Gastrocnemius medialis (tissue), 4 donors: ENCODE data around the gene KRT14. TPM values are rescaled to one million over a fixed set of nuclear protein-coding genes. Genes with fewer than 3 reads are reported as not detected.

Experiments used
- ATAC-seq, 2 donors: fragments of 150-250 bp; one replicate each; pipeline ENCODE4 v1.9.1; 2016
- DNase-seq, 2 donors: peaks; one replicate each; pipeline ENCODE4 v3.0.0-alpha.2; 2019
- H3K27ac ChIP-seq, 4 donors: fragments of 200-600 bp; sonication (generic); 1 replicate in 1 of 4; 2 replicates in 3 of 4; pipeline ENCODE4 v1.5.1; 2016 to 2018; ENCODE audit warnings: mild to moderate bottlenecking in 2 of 4, moderate library complexity in 1 of 4
- H3K27me3 ChIP-seq, 3 donors: fragments of 200-600 bp; sonication (generic) in 2 of 3; 1 replicate in 1 of 3; 2 replicates in 2 of 3; pipeline versions ENCODE4 v1.5.1 to v1.6.0; 2016 to 2019; ENCODE audit warnings: mild to moderate bottlenecking in 1 of 3, moderate library complexity in 1 of 3
- H3K36me3 ChIP-seq, 2 donors: fragments of 200-600 bp; sonication (generic) in 1 of 2; one replicate each; pipeline ENCODE4 v1.5.1; 2017 to 2018
- H3K4me1 ChIP-seq, 2 donors: fragments of 200-600 bp; sonication (generic) in 1 of 2; one replicate each; pipeline ENCODE4 v1.5.1; 2016 to 2017; ENCODE audit warnings: mild to moderate bottlenecking in 2 of 2
- H3K4me3 ChIP-seq, 4 donors: fragments of 200-600 bp; sonication (generic) in 3 of 4; 1 replicate in 1 of 4; 2 replicates in 3 of 4; pipeline ENCODE4 v1.5.1; 2016 to 2019; ENCODE audit warnings: mild to moderate bottlenecking in 2 of 4
- H3K9me3 ChIP-seq, 3 donors: fragments of 200-600 bp; sonication (generic) in 2 of 3; 1 replicate in 1 of 3; 2 replicates in 2 of 3; pipeline ENCODE4 v1.5.1; 2016 to 2019
- CTCF ChIP-seq, 5 experiments: fragments of 450-650 bp in 3 of 5; fragments of 200-600 bp in 2 of 5; sonication (generic) in 2 of 5; IDR thresholded peaks in 4 of 5; conservative IDR thresholded peaks in 1 of 5; 1 replicate in 4 of 5; 2 replicates in 1 of 5; pipeline ENCODE4 v1.5.1; 2016 to 2019; ENCODE audit warnings: antibody characterized with exemption in 5 of 5, mild to moderate bottlenecking in 3 of 5, moderate library complexity in 3 of 5
- POLR2A ChIP-seq, 2 donors: fragments of 450-650 bp; IDR thresholded peaks; one replicate each; pipeline ENCODE4 v1.6.1; 2017; ENCODE audit warnings: antibody characterized with exemption in 2 of 2, mild to moderate bottlenecking in 2 of 2, moderate library complexity in 2 of 2
- in situ Hi-C, 4 donors: fragments of 200-750 bp; cut with MboI; loops; one replicate each; pipeline versions ENCODE4 v1.15.0 to v1.8.0; 2017; ENCODE audit warnings: low sequenced_read_pairs in 4 of 4
- intact Hi-C: fragments of 100-400 bp; cut with DNase I; formaldehyde crosslinking; loops from one replicate; pipeline ENCODE4 v1.15.1; 2023; ENCODE audit warnings: low total_unique reads
- total RNA-seq, 4 donors: library from RNA; depleted of rRNA; stranded (reverse); fragments of >200 nt; gene quantifications; one replicate each; pipeline versions ENCODE4 v1.1.0 to v1.2.3, GENCODE V29; 2016

The KRT14 gene
- total RNA-seq, 4 donors from 2014 or later, result not detected

- in situ Hi-C loops (loop anchor here in 2 of 4 donors (10.0 kb wide), 2 partner anchors 55 to 125 kb away; partner anchors contain the start of genes KRT35 (in 1 of the 2) and KRT36 (in 1 of the 2)), intact Hi-C loops (no loop called here)
- no peak for DNase-seq
- no peak for ATAC-seq
- Histone ChIP-seq H3K9me3 (no peaks in the 10 kb centered on the region), H3K4me1 (no peaks in the 10 kb centered on the region), H3K36me3 (no peaks in the 10 kb centered on the region), H3K27me3 (no peaks in the 10 kb centered on the region), H3K4me3 (no peak overlapping the region), H3K27ac (no peak overlapping the region)
- TF ChIP-seq POLR2A (IDR thresholded peaks at IDR 0.05), result no peak
Observed at GRCh38 chr17:41539979-41540701, 46.6 kb downstream of the KRT14 start.

- ATAC-seq, result no peak
- no peaks in the 10 kb centered on the region for H3K27me3 ChIP-seq
Observed at GRCh38 chr17:41539071-41539492, 47.6 kb downstream of the KRT14 start.

GRCh38 chr17:41538565-41538991 is 48.1 kb downstream of the KRT14 start:
- no peak for TF ChIP-seq POLR2A (IDR thresholded peaks at IDR 0.05)
- no peak for TF ChIP-seq CTCF (IDR thresholded peaks at IDR 0.05 in 4 of 5, conservative IDR thresholded peaks at IDR 0.05 in 1 of 5)
- Histone ChIP-seq H3K27me3 (no peaks in the 10 kb centered on the region), H3K36me3 (no peaks in the 10 kb centered on the region), H3K9me3 (no peaks in the 10 kb centered on the region), H3K4me3 (no peak overlapping the region), H3K27ac (no peak overlapping the region), H3K4me1 (no peaks in the 10 kb centered on the region)
- in situ Hi-C loops (no loop called here), intact Hi-C loops (no loop called here)
- ATAC-seq (no peak), DNase-seq (no peak)

More at GRCh38 chr17:41539071-41539492, 47.6 kb downstream of the KRT14 start:
- in situ Hi-C loops (no loop called here), intact Hi-C loops (no loop called here)
- H3K4me3 ChIP-seq, result no peak overlapping the region
- no peaks in the 10 kb centered on the region for H3K36me3 ChIP-seq
- H3K4me1 ChIP-seq, result no peaks in the 10 kb centered on the region
- no peak overlapping the region for H3K27ac ChIP-seq
- DNase-seq, result no peak
- H3K9me3 ChIP-seq, result no peaks in the 10 kb centered on the region
- TF ChIP-seq POLR2A (IDR thresholded peaks at IDR 0.05) (no peak), CTCF (IDR thresholded peaks at IDR 0.05 in 4 of 5, conservative IDR thresholded peaks at IDR 0.05 in 1 of 5) (no peak)

GRCh38 chr17:41537990-41538389 is 48.7 kb downstream of the KRT14 start:
- no peak for ATAC-seq

GRCh38 chr17:41537614-41537954 is 49.1 kb downstream of the KRT14 start:
- no peaks in the 10 kb centered on the region for H3K27me3 ChIP-seq
- in situ Hi-C loops, result no loop called here

More at GRCh38 chr17:41537990-41538389, 48.7 kb downstream of the KRT14 start:
- DNase-seq, result no peak
- H3K27ac ChIP-seq, result no peak overlapping the region
- H3K36me3 ChIP-seq, result no peaks in the 10 kb centered on the region
- no peaks in the 10 kb centered on the region for H3K4me1 ChIP-seq
- intact Hi-C loops, result no loop called here
- TF ChIP-seq CTCF (IDR thresholded peaks at IDR 0.05 in 4 of 5, conservative IDR thresholded peaks at IDR 0.05 in 1 of 5) (no peak), POLR2A (IDR thresholded peaks at IDR 0.05) (no peak)
- H3K27me3 ChIP-seq, result no peaks in the 10 kb centered on the region
- H3K4me3 ChIP-seq, result no peak overlapping the region
- in situ Hi-C loops, result no loop called here
- H3K9me3 ChIP-seq, result no peaks in the 10 kb centered on the region

More at GRCh38 chr17:41537614-41537954, 49.1 kb downstream of the KRT14 start:
- no peak overlapping the region for H3K4me3 ChIP-seq
- TF ChIP-seq POLR2A (IDR thresholded peaks at IDR 0.05) (no peak), CTCF (IDR thresholded peaks at IDR 0.05 in 4 of 5, conservative IDR thresholded peaks at IDR 0.05 in 1 of 5) (no peak)
- H3K9me3 ChIP-seq, result no peaks in the 10 kb centered on the region
- no peak for ATAC-seq
- no peaks in the 10 kb centered on the region for H3K4me1 ChIP-seq
- intact Hi-C loops, result no loop called here
- no peak overlapping the region for H3K27ac ChIP-seq
- no peaks in the 10 kb centered on the region for H3K36me3 ChIP-seq
- no peak for DNase-seq
